Endothelial cell of umbilical vein (primary cell): Measurements from ENCODE around the gene RAMP1. TPM values are rescaled to one million over a fixed set of nuclear protein-coding genes. Genes with fewer than 3 reads are reported as not detected.
A peak's percentile ranks its signal among the peaks of the same experiment; 100 is the strongest.

Source experiments
- BruUV-seq: library from RNA; stranded (reverse); fragments of 400-500 nt; replicated peaks from 2 replicates; lab custom pipeline; 2021; lab: Mats Ljungman, UMichigan
- CTCF ChIA-PET: fragments of 300-600, 350-600 bp; sonication (Branson Sonifier 250); formaldehyde crosslinking; loops from one replicate; lab custom pipeline; 2021; ENCODE audit warnings: antibody characterized with exemption, inconsistent platforms; lab: Charles Lee
- POLR2A ChIA-PET: fragments of 300-600, 350-600 bp; sonication (Branson Sonifier 250); formaldehyde crosslinking; loops from one replicate; lab custom pipeline; 2021; ENCODE audit warnings: antibody characterized with exemption, inconsistent platforms; lab: Charles Lee
- DNase-seq: peaks from one replicate; pipeline ENCODE4 v3.0.0-alpha.2; 2011; ENCODE audit warnings: low read depth, low spot score
- FAIRE-seq: peaks from 2 replicates; lab custom pipeline; 2011; peaks lifted over from hg19 to GRCh38; lab: Jason Lieb, UNC
- H2AFZ ChIP-seq: 2 replicates; pipeline ENCODE4 v1.6.0; 2012; ENCODE audit warnings: low read depth, low read length, control low read depth, inconsistent platforms
- H3K27ac ChIP-seq: 2 replicates; pipeline ENCODE4 v1.5.1; 2011; ENCODE audit warnings: low read depth, mild to moderate bottlenecking, control low read depth, low read length, moderate library complexity; ENCODE audit not compliant: insufficient read depth
- H3K27me3 ChIP-seq, 2 experiments: 2 replicates each; pipeline versions ENCODE4 v1.6.0 to v1.6.1; 2011; ENCODE audit warnings: low read length in 2 of 2, mixed read lengths in 1 of 2; ENCODE audit not compliant: control insufficient read depth in 2 of 2, insufficient read depth in 2 of 2
- H3K36me3 ChIP-seq, 2 experiments: 2 replicates in 1 of 2; 3 replicates in 1 of 2; pipeline ENCODE4 v1.5.1; 2011; ENCODE audit warnings: low read length in 2 of 2, mild to moderate bottlenecking in 1 of 2, moderate library complexity in 1 of 2; ENCODE audit not compliant: control insufficient read depth in 2 of 2, insufficient read depth in 2 of 2; ENCODE audit errors: extremely low read depth in 1 of 2
- H3K4me1 ChIP-seq: 3 replicates; pipeline ENCODE4 v1.5.1; 2011; ENCODE audit warnings: mild to moderate bottlenecking, low read length; ENCODE audit not compliant: control insufficient read depth, insufficient read depth; ENCODE audit errors: extremely low read depth
- H3K4me2 ChIP-seq: 2 replicates; pipeline ENCODE4 v1.6.1; 2011; ENCODE audit warnings: low read length, control low read depth, mixed read lengths; ENCODE audit not compliant: insufficient read depth
- H3K4me3 ChIP-seq, 3 experiments: fragments of 200-600 bp in 1 of 3; sonication (generic), shearing (Covaris generic) in 1 of 3; replicated peaks in 1 of 3; 2 replicates each; pipeline ENCODE4 v1.5.1; 2011 to 2016; ENCODE audit warnings: control low read depth in 3 of 3, low read length in 3 of 3, mild to moderate bottlenecking in 2 of 3, inconsistent platforms in 1 of 3, low read depth in 1 of 3, moderate library complexity in 1 of 3; ENCODE audit not compliant: insufficient read depth in 1 of 3
- H3K79me2 ChIP-seq: 2 replicates; pipeline ENCODE4 v1.6.0; 2012; ENCODE audit warnings: low read length, inconsistent platforms; ENCODE audit not compliant: control insufficient read depth, insufficient read depth
- H3K9ac ChIP-seq: replicated peaks from 2 replicates; pipeline ENCODE3; 2011; ENCODE audit warnings: low read length, control low read depth; ENCODE audit not compliant: insufficient read depth; ENCODE audit errors: extremely low read depth
- H3K9me1 ChIP-seq: replicated peaks from 3 replicates; pipeline ENCODE4 v1.6.0; 2011; ENCODE audit warnings: mild to moderate bottlenecking, low read length; ENCODE audit not compliant: control insufficient read depth, insufficient read depth; ENCODE audit errors: extremely low read depth
- H3K9me3 ChIP-seq: replicated peaks from 2 replicates; pipeline ENCODE4 v1.5.1; 2012; ENCODE audit warnings: low read length, inconsistent platforms; ENCODE audit not compliant: control insufficient read depth, insufficient read depth
- H4K20me1 ChIP-seq: replicated peaks from 2 replicates; pipeline ENCODE3; 2011; ENCODE audit warnings: mild to moderate bottlenecking, low read length; ENCODE audit not compliant: control insufficient read depth, insufficient read depth; ENCODE audit errors: extremely low read depth
- EZH2 ChIP-seq: IDR thresholded peaks from 2 replicates; pipeline ENCODE4 v1.6.1; 2012; ENCODE audit warnings: borderline replicate concordance, low read depth, mild to moderate bottlenecking, moderate library complexity, low read length, inconsistent platforms; ENCODE audit not compliant: severe bottlenecking
- FOS ChIP-seq: IDR thresholded peaks from 2 replicates; pipeline ENCODE4 v1.6.1; 2011; ENCODE audit warnings: mild to moderate bottlenecking, low read length, moderate library complexity, borderline replicate concordance; ENCODE audit not compliant: insufficient read depth
- MYC ChIP-seq: IDR thresholded peaks from one replicate; pipeline ENCODE4 v1.6.1; 2011; ENCODE audit warnings: mild to moderate bottlenecking, low read depth, low read length
- POLR2A ChIP-seq: IDR thresholded peaks from 2 replicates; pipeline ENCODE4 v1.6.1; 2012; ENCODE audit warnings: low read depth, mild to moderate bottlenecking, control low read depth, low read length
- dilution Hi-C: fragments of 300-500 bp; cut with MboI; formaldehyde crosslinking; loops from one replicate; pipeline ENCODE4 v1.15.0; 2019; ENCODE audit warnings: low sequenced_read_pairs; ENCODE audit not compliant: extremely low pct_ligation_motif_present
- intact Hi-C: fragments of 100-400 bp; cut with micrococcal nuclease; formaldehyde crosslinking; loops from one replicate; pipeline ENCODE4 v1.10.0; 2022
- polyA plus RNA-seq, 4 experiments: library from polyadenylated mRNA; depleted of rRNA in 3 of 4; stranded (reverse) in 3 of 4; unstranded in 1 of 4; fragments of >200 nt; gene quantifications; 2 replicates each; pipeline versions ENCODE4 v1.2.1 to v1.2.3, GENCODE V29; 2011 to 2012; ENCODE audit warnings: missing spikeins in 1 of 4
- total RNA-seq: library from RNA; stranded (reverse); gene quantifications from 2 replicates; pipeline ENCODE4 v1.2.3, GENCODE V29; 2021

The RAMP1 gene
- total and polyA plus RNA-seq, 2 donors (not counting 3 experiments of a cell fraction or from before 2014, with no cell fraction given) = 0.18 TPM; not detected in 1

DNA sequence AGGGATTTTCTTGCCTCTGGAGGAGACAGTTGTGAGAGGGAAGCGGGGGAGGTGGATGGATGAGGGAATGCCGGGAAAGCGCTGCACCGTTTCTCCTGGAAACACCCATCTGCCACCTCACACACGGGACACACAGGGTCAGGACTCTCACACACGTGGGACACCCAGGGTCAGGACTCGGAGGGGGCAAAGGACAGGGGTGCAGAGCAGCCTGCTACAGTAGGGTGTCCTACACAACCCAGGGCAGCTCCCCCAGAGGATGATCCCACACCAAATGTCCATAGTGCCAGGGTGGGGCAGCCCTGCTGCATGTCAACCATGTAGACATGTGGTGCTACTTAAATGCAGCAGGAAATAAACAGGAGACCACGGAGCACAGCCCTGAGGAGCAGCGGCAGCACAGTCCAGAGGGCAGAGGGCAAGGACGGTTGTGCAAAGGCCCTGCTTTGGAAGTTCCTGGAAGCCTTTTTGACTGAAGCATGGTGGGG is 5.1 kb downstream of the RAMP1 start:
- Histone ChIP-seq H3K4me2 (no peak overlapping the region), H3K4me3 (no peak overlapping the region), H3K79me2 (no peaks in the 10 kb centered on the region), H4K20me1 (no peaks in the 10 kb centered on the region), H3K4me1 (peaks cover 5% of the 10 kb centered on the region), H3K9me1 (no peaks in the 10 kb centered on the region), H3K27me3 (peaks cover 16 to 21% of the 10 kb centered on the region in 2 experiments), H3K9ac (no peak overlapping the region), H3K27ac (no peak overlapping the region), H2AFZ (no peak overlapping the region), H3K36me3 (no peaks in the 10 kb centered on the region), H3K9me3 (no peaks in the 10 kb centered on the region)
- CTCF ChIA-PET = no interaction called here
- intact Hi-C loops (no loop called here), dilution Hi-C loops (no loop called here)
- FAIRE-seq (no peak), DNase-seq (no peak)
- no TSS peak for BruUV-seq
- no peak for TF ChIP-seq POLR2A
- TF ChIP-seq EZH2 = no peak
- no peak for TF ChIP-seq FOS
- no peak for TF ChIP-seq MYC
- POLR2A ChIA-PET = no interaction called here

- Histone ChIP-seq H3K9me1 (no peaks in the 10 kb centered on the region), H3K9ac (no peak overlapping the region), H3K4me1 (peaks cover 5% of the 10 kb centered on the region), H4K20me1 (no peaks in the 10 kb centered on the region), H3K4me3 (no peak overlapping the region), H3K9me3 (no peaks in the 10 kb centered on the region), H2AFZ (no peak overlapping the region), H3K27ac (no peak overlapping the region), H3K27me3 (peaks cover 12 to 16% of the 10 kb centered on the region in 2 experiments), H3K36me3 (no peaks in the 10 kb centered on the region), H3K4me2 (no peak overlapping the region), H3K79me2 (no peaks in the 10 kb centered on the region)
- ChIA-PET POLR2A (no interaction called here), CTCF (no interaction called here)
- DNase-seq = no peak
- no TSS peak for BruUV-seq
- no peak for TF ChIP-seq EZH2
- dilution Hi-C loops (no loop called here), intact Hi-C loops (no loop called here)
- peak; percentile 35 for FAIRE-seq
Measured at GRCh38 chr2:237864940-237865622, 5.7 kb downstream of the RAMP1 start.
